Nephron progenitor cell (in vitro differentiated cells): Measurements from ENCODE around the gene DPH3.
A peak's percentile ranks its signal among the peaks of the same experiment; 100 is the strongest.

Source experiments
- DNase-seq: peaks from one replicate; pipeline ENCODE4 v3.0.0; 2021
- H3K27ac Mint-ChIP-seq: 2 replicates; pipeline ENCODE4 v1.8.0; 2021; ENCODE audit warnings: mild to moderate bottlenecking, moderate library complexity, mixed read lengths
- H3K27me3 Mint-ChIP-seq: 2 replicates; pipeline ENCODE4 v1.8.0; 2021; ENCODE audit warnings: mild to moderate bottlenecking, low read depth, mixed read lengths; ENCODE audit not compliant: poor library complexity
- H3K36me3 Mint-ChIP-seq: 2 replicates; pipeline ENCODE4 v1.8.0; 2021; ENCODE audit warnings: low read depth, mixed read lengths
- H3K4me1 Mint-ChIP-seq: 2 replicates; pipeline ENCODE4 v1.8.0; 2021; ENCODE audit warnings: mixed read lengths
- H3K4me3 Mint-ChIP-seq: 2 replicates; pipeline ENCODE4 v1.8.0; 2021; ENCODE audit warnings: mild to moderate bottlenecking, moderate library complexity, mixed read lengths
- H3K9me3 Mint-ChIP-seq: 2 replicates; pipeline ENCODE4 v1.8.0; 2021; ENCODE audit warnings: mild to moderate bottlenecking, moderate library complexity, mixed read lengths
- CTCF ChIP-seq: fragments of 200-600 bp; sonication (generic); IDR thresholded peaks from 2 replicates; pipeline ENCODE4 v1.5.0; 2021; ENCODE audit warnings: antibody characterized with exemption

DPH3 gene

GRCh38 chr3:16252988-16253387 lies 11.8 kb downstream of the DPH3 start:
- Mint-ChIP-seq H3K4me1 (peaks cover 4% of the 10 kb centered on the region), H3K4me3 (no peak overlapping the region), H3K36me3 (no peaks in the 10 kb centered on the region), H3K27ac (no peak overlapping the region), H3K9me3 (no peaks in the 10 kb centered on the region), H3K27me3 (peaks cover 7% of the 10 kb centered on the region)
- no peak for TF ChIP-seq CTCF
- DNase-seq: no peak

GRCh38 chr3:16252243-16252978 lies 12.3 kb downstream of the DPH3 start:
- no peaks in the 10 kb centered on the region for H3K9me3 Mint-ChIP-seq
- H3K27ac Mint-ChIP-seq: no peak overlapping the region
- H3K4me3 Mint-ChIP-seq: no peak overlapping the region
- peaks cover 10% of the 10 kb centered on the region for H3K4me1 Mint-ChIP-seq
- no peaks in the 10 kb centered on the region for H3K36me3 Mint-ChIP-seq
- no peak for TF ChIP-seq CTCF
- H3K27me3 Mint-ChIP-seq: peaks cover 7% of the 10 kb centered on the region
- DNase-seq: no peak

GRCh38 chr3:16251316-16252085 lies 13.2 kb downstream of the DPH3 start:
- Mint-ChIP-seq H3K27me3 (peaks cover 7% of the 10 kb centered on the region), H3K36me3 (no peaks in the 10 kb centered on the region), H3K27ac (no peak overlapping the region), H3K4me1 (peaks cover 15% of the 10 kb centered on the region), H3K4me3 (no peak overlapping the region), H3K9me3 (no peaks in the 10 kb centered on the region)
- no peak for DNase-seq
- TF ChIP-seq CTCF: no peak

- no peak overlapping the region for H3K4me3 Mint-ChIP-seq
Observed at GRCh38 chr3:16249886-16250285, 14.9 kb downstream of the DPH3 start.

GRCh38 chr3:16249336-16249735 lies 15.4 kb downstream of the DPH3 start:
- Mint-ChIP-seq H3K27me3 (peaks cover 7% of the 10 kb centered on the region), H3K9me3 (no peaks in the 10 kb centered on the region), H3K4me1 (peaks cover 20% of the 10 kb centered on the region), H3K4me3 (no peak overlapping the region), H3K36me3 (no peaks in the 10 kb centered on the region), H3K27ac (no peak overlapping the region)
- peak; percentile 54 for TF ChIP-seq CTCF
- DNase-seq: peak; percentile 47

More at GRCh38 chr3:16249886-16250285, 14.9 kb downstream of the DPH3 start:
- Mint-ChIP-seq H3K36me3 (no peaks in the 10 kb centered on the region), H3K27ac (no peak overlapping the region), H3K9me3 (no peaks in the 10 kb centered on the region), H3K27me3 (peaks cover 7% of the 10 kb centered on the region), H3K4me1 (peaks cover 20% of the 10 kb centered on the region)
- no peak for DNase-seq
- no peak for TF ChIP-seq CTCF
